Measurements from ENCODE around the gene CCL21. TPM values are rescaled to one million over a fixed set of nuclear protein-coding genes. Genes with fewer than 3 reads are reported as not detected.
A peak's percentile ranks its signal among the peaks of the same experiment; 100 is the strongest.

CCL21 gene
- total RNA-seq, 4 donors from 2014 or later, result 0.87 to 1.9 (median 0.91) TPM; not detected in 1

- TF ChIP-seq CTCF (IDR thresholded peaks at IDR 0.05 in 4 of 5, conservative IDR thresholded peaks at IDR 0.05 in 1 of 5) (no peak), POLR2A (IDR thresholded peaks at IDR 0.05) (no peak)
- in situ Hi-C loops (cut with MboI; ENCODE audit: low sequenced_read_pairs in 4 of 4) (loop anchor here in 1 of 4 donors (25.0 kb wide), 1 partner anchor 416 kb away; the partner anchor contains the start of genes FANCG and PIGO), intact Hi-C loops (cut with DNase I; ENCODE audit: low total_unique reads) (no loop called here)
- Histone ChIP-seq H3K27ac (no peak overlapping the region), H3K27me3 (no peaks in the 10 kb centered on the region), H3K4me3 (no peak overlapping the region), H3K36me3 (no peaks in the 10 kb centered on the region), H3K9me3 (no peaks in the 10 kb centered on the region), H3K4me1 (peaks cover 3 to 4% of the 10 kb centered on the region in 2 donors)
- no peak for ATAC-seq
- DNase-seq, result no peak
These were observed 38.6 kb downstream of the CCL21 start for GRCh38 chr9:34671307-34671706.

- Histone ChIP-seq H3K27ac (no peak overlapping the region), H3K9me3 (no peaks in the 10 kb centered on the region), H3K27me3 (no peaks in the 10 kb centered on the region), H3K36me3 (no peaks in the 10 kb centered on the region), H3K4me1 (peaks cover 3 to 4% of the 10 kb centered on the region in 2 donors), H3K4me3 (no peak overlapping the region)
- in situ Hi-C loops (cut with MboI; ENCODE audit: low sequenced_read_pairs in 4 of 4), result loop anchor here in 1 of 4 donors (25.0 kb wide), 1 partner anchor 417 kb away; the partner anchor contains the start of genes FANCG and PIGO
- DNase-seq (no peak), ATAC-seq (no peak)
- intact Hi-C loops (cut with DNase I; ENCODE audit: low total_unique reads), result loop anchor here (5.0 kb wide), 1 partner anchor 317 kb away; the partner anchor contains the start of gene DNAJB5
- TF ChIP-seq CTCF (IDR thresholded peaks at IDR 0.05 in 4 of 5, conservative IDR thresholded peaks at IDR 0.05 in 1 of 5), result no peak
- no peak for TF ChIP-seq POLR2A (IDR thresholded peaks at IDR 0.05)
These were observed 40.0 kb downstream of the CCL21 start for GRCh38 chr9:34669809-34670562.

- H3K4me1 ChIP-seq, result peaks cover 0 to 4% of the 10 kb centered on the region in 2 donors
- DNase-seq, result peak; percentile 90 to 94
- peak overlapping the region; percentile 76 to 98 (median 86) for H3K4me3 ChIP-seq
- ATAC-seq, result peak; percentile 86 to 87
- in situ Hi-C loops (cut with MboI; ENCODE audit: low sequenced_read_pairs in 4 of 4) (loop anchor here in 1 of 4 donors (25.0 kb wide), 1 partner anchor 422 kb away; the partner anchor contains the start of genes FANCG and PIGO), intact Hi-C loops (cut with DNase I; ENCODE audit: low total_unique reads) (loop anchor here (1.0 to 5.0 kb wide), 3 partner anchors 13 to 322 kb away; partner anchors contain the start of genes DNAJB5 and IL11RA)
- no peaks in the 10 kb centered on the region for H3K27me3 ChIP-seq
- peak overlapping the region; percentile 91 to 100 (median 98) for H3K27ac ChIP-seq
- H3K9me3 ChIP-seq, result no peaks in the 10 kb centered on the region
- TF ChIP-seq POLR2A (IDR thresholded peaks at IDR 0.05) (peak; percentile 62 to 63), CTCF (IDR thresholded peaks at IDR 0.05 in 4 of 5, conservative IDR thresholded peaks at IDR 0.05 in 1 of 5) (peak in 1 of 5 experiments; percentile 9)
- peaks cover 0 to 6% of the 10 kb centered on the region in 2 donors for H3K36me3 ChIP-seq
These were observed 44.3 kb downstream of the CCL21 start for GRCh38 chr9:34665381-34666250.

GRCh38 chr9:34665067-34665380, 44.9 kb downstream of the CCL21 start:
- in situ Hi-C loops (cut with MboI; ENCODE audit: low sequenced_read_pairs in 4 of 4), result loop anchor here in 1 of 4 donors (25.0 kb wide), 1 partner anchor 422 kb away; the partner anchor contains the start of genes FANCG and PIGO

More at GRCh38 chr9:34665067-34665380, 44.9 kb downstream of the CCL21 start:
- no peak for DNase-seq
- H3K27me3 ChIP-seq, result no peaks in the 10 kb centered on the region
- no peaks in the 10 kb centered on the region for H3K9me3 ChIP-seq
- peak overlapping the region; percentile 76 to 98 (median 86) for H3K4me3 ChIP-seq
- peak overlapping the region; percentile 91 to 100 (median 98) for H3K27ac ChIP-seq
- TF ChIP-seq CTCF (IDR thresholded peaks at IDR 0.05 in 4 of 5, conservative IDR thresholded peaks at IDR 0.05 in 1 of 5) (peak in 1 of 5 experiments; percentile 14), POLR2A (IDR thresholded peaks at IDR 0.05) (no peak)
- peaks cover 0 to 6% of the 10 kb centered on the region in 2 donors for H3K36me3 ChIP-seq
- peaks cover 0 to 4% of the 10 kb centered on the region in 2 donors for H3K4me1 ChIP-seq
- intact Hi-C loops (cut with DNase I; ENCODE audit: low total_unique reads), result loop anchor here (1.0 to 5.0 kb wide), 3 partner anchors 13 to 322 kb away; partner anchors contain the start of genes DNAJB5 and IL11RA
- ATAC-seq, result peak in 1 of 2 donors; percentile 18
